Measurements from ENCODE around the gene RPS6KA2.

DNA sequence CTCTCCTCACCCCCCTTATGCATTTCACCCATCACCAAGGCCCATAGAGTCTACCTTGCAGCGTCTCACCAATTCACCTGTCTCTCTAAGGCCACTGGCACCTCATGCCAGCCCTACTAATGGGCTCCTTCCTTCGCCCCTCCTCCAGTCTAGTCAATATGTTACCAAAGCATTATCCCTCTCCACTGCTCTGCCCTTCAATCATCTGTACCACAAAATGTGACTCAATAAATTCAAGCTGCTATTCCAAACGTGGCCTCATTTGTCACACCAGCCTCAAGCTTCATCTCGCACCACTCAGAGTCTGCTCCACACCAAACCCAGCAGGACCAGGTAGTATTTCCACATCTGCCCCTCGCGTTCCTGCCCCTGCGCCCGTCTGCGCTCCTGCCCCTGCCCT is 21.8 kb upstream of the RPS6KA2 start:
- TF ChIP-seq, protein P1, sequence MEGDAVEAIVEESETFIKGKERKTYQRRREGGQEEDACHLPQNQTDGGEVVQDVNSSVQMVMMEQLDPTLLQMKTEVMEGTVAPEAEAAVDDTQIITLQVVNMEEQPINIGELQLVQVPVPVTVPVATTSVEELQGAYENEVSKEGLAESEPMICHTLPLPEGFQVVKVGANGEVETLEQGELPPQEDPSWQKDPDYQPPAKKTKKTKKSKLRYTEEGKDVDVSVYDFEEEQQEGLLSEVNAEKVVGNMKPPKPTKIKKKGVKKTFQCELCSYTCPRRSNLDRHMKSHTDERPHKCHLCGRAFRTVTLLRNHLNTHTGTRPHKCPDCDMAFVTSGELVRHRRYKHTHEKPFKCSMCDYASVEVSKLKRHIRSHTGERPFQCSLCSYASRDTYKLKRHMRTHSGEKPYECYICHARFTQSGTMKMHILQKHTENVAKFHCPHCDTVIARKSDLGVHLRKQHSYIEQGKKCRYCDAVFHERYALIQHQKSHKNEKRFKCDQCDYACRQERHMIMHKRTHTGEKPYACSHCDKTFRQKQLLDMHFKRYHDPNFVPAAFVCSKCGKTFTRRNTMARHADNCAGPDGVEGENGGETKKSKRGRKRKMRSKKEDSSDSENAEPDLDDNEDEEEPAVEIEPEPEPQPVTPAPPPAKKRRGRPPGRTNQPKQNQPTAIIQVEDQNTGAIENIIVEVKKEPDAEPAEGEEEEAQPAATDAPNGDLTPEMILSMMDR (IDR thresholded peaks at IDR 0.05), result no peak
- no peak for TF ChIP-seq POLR2A (IDR thresholded peaks at IDR 0.05)
